ENCODE results near the gene PHYHD1. TPM values are rescaled to one million over a fixed set of nuclear protein-coding genes. Genes with fewer than 3 reads are reported as not detected.

The PHYHD1 gene
- total and polyA plus RNA-seq, 2 donors (not counting 3 experiments of a cell fraction or from before 2014, with no cell fraction given), result 1.1 to 1.8 TPM

DNA sequence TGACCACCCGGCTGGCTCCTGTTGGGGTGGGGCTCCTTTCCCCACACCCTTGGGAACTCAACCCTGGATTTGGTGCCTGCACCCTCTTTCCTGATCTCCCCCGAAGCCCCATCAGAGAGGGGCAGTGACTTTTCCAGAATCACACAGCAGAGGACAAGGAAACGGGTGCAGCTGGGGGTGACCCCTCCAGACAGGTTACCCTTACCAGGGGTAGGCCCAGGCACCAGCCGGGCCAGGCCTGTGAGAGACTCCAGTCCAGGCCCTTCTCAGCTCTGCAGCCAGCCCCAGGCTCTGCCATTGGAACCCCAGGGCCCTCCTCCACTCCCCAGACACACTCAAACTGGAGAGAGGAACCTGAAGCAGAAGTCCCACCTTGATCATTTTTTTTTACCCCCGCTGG is 19.0 kb upstream of the PHYHD1 start:
- ChIA-PET POLR2A (no interaction called here), CTCF (interaction anchor here (1.5 kb wide), 1 partner anchor 26 kb away, joined by 3 read pairs; no protein-coding TSS in a partner anchor)
- H3K79me2 ChIP-seq (ENCODE audit: control insufficient read depth, insufficient read depth, low read length), result peaks cover 84% of the 10 kb centered on the region
- FAIRE-seq (no peak), DNase-seq (ENCODE audit: low read depth, low spot score) (no peak)
- TF ChIP-seq POLR2AphosphoS5 (IDR thresholded peaks at IDR 0.05; ENCODE audit: insufficient read depth, low read depth, low read length) (peak; percentile 4), MYC (IDR thresholded peaks at IDR 0.05; ENCODE audit: low read depth, low read length) (no peak)
- no peak overlapping the region for H3K9ac ChIP-seq (replicated peaks; ENCODE audit: extremely low read depth, insufficient read depth, low read length)
- H2AFZ ChIP-seq (ENCODE audit: low read depth, low read length), result no peak overlapping the region
- intact Hi-C loops (cut with micrococcal nuclease), result no loop called here
- BruUV-seq (replicated peaks), result no TSS peak
- H3K4me1 ChIP-seq (ENCODE audit: control insufficient read depth, extremely low read depth, insufficient read depth, low read length), result peaks cover 7% of the 10 kb centered on the region
- H3K4me3 ChIP-seq (replicated peaks in 1 of 3; ENCODE audit: insufficient read depth in 1 of 3, low read depth in 1 of 3, low read length in 3 of 3), result no peak overlapping the region
- peak overlapping the region; percentile 16 for H3K27ac ChIP-seq (ENCODE audit: insufficient read depth, low read depth, low read length)
- H3K27me3 ChIP-seq (ENCODE audit: control insufficient read depth in 2 of 2, insufficient read depth in 2 of 2, low read length in 2 of 2), result no peaks in the 10 kb centered on the region
- H3K9me1 ChIP-seq (replicated peaks; ENCODE audit: control insufficient read depth, extremely low read depth, insufficient read depth, low read length), result no peaks in the 10 kb centered on the region
- no peak overlapping the region for H3K4me2 ChIP-seq (ENCODE audit: insufficient read depth, low read length)
- no peaks in the 10 kb centered on the region for H4K20me1 ChIP-seq (replicated peaks; ENCODE audit: control insufficient read depth, extremely low read depth, insufficient read depth, low read length)
- dilution Hi-C loops (cut with MboI; ENCODE audit: extremely low pct_ligation_motif_present, low sequenced_read_pairs), result no loop called here
- no peaks in the 10 kb centered on the region for H3K9me3 ChIP-seq (replicated peaks; ENCODE audit: control insufficient read depth, insufficient read depth, low read length)
- peaks cover 11 to 21% of the 10 kb centered on the region in 2 experiments for H3K36me3 ChIP-seq (ENCODE audit: control insufficient read depth in 2 of 2, extremely low read depth in 1 of 2, insufficient read depth in 2 of 2, low read length in 2 of 2)

DNA sequence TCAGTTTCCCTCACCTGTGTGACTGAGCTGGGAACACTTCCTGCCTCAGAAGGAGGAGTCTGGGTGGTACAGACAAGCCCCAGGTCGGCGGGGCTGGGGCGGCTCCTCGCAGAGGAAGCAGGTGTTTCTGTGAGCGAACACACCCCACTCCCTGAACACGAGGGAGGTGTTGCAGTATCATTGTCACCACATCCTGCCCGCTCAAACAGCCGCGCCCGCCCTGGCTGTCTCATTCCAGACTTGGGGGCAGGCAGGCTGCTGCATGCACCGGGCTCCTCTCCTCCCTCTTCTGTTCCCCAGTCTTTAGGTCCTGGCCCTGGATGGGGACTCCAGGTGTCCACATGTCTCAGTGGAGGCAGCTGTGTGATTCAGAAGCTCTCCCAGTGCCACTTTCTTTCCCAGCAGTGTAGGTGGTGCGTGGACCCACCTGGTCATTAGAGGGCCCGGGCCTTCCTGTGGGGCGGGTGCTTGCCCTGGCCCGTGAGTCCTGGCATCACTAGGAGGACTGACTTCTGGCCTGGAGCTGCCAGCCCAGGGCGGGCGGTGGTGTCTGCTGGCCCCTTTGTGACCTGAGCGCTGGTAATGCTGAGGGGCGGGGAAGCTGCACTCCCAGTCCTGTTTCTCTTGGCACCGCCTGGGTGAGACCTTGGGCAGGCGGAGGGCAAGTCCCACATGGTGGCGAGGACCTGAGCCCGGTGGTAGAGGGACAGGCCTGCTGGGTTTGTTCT is 18.3 kb upstream of the PHYHD1 start:
- H3K27ac ChIP-seq (ENCODE audit: insufficient read depth, low read depth, low read length), result peak overlapping the region; percentile 16
- H3K79me2 ChIP-seq (ENCODE audit: control insufficient read depth, insufficient read depth, low read length), result peaks cover 83% of the 10 kb centered on the region
- ChIA-PET POLR2A (interaction anchor here (0.7 kb wide), 1 partner anchor 453 kb away, joined by 3 read pairs; no protein-coding TSS in a partner anchor), CTCF (interaction anchor here (0.9 kb wide), 1 partner anchor 15 kb away, joined by 3 read pairs; no protein-coding TSS in a partner anchor)
- no peaks in the 10 kb centered on the region for H3K9me1 ChIP-seq (replicated peaks; ENCODE audit: control insufficient read depth, extremely low read depth, insufficient read depth, low read length)
- FAIRE-seq (no peak), DNase-seq (ENCODE audit: low read depth, low spot score) (no peak)
- no peak for TF ChIP-seq FOS (IDR thresholded peaks at IDR 0.05; ENCODE audit: borderline replicate concordance, insufficient read depth, low read length)
- no peak for TF ChIP-seq EZH2 (IDR thresholded peaks at IDR 0.05; ENCODE audit: borderline replicate concordance, low read depth, low read length, severe bottlenecking)
- no peak for TF ChIP-seq JUN (IDR thresholded peaks at IDR 0.05; ENCODE audit: borderline replicate concordance, insufficient read depth, insufficient read length, low read depth)
- no peak for TF ChIP-seq POLR2A (IDR thresholded peaks at IDR 0.05; ENCODE audit: low read depth, low read length)
- TF ChIP-seq GATA2 (IDR thresholded peaks at IDR 0.05; ENCODE audit: insufficient read depth, insufficient read length, low read depth, low read length), result no peak
- TF ChIP-seq, protein P1, sequence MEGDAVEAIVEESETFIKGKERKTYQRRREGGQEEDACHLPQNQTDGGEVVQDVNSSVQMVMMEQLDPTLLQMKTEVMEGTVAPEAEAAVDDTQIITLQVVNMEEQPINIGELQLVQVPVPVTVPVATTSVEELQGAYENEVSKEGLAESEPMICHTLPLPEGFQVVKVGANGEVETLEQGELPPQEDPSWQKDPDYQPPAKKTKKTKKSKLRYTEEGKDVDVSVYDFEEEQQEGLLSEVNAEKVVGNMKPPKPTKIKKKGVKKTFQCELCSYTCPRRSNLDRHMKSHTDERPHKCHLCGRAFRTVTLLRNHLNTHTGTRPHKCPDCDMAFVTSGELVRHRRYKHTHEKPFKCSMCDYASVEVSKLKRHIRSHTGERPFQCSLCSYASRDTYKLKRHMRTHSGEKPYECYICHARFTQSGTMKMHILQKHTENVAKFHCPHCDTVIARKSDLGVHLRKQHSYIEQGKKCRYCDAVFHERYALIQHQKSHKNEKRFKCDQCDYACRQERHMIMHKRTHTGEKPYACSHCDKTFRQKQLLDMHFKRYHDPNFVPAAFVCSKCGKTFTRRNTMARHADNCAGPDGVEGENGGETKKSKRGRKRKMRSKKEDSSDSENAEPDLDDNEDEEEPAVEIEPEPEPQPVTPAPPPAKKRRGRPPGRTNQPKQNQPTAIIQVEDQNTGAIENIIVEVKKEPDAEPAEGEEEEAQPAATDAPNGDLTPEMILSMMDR (IDR thresholded peaks at IDR 0.05; ENCODE audit: extremely low read depth in 1 of 2, insufficient read depth in 1 of 2, low read depth in 1 of 2, low read length in 2 of 2), result no peak
- no peak for TF ChIP-seq MYC (IDR thresholded peaks at IDR 0.05; ENCODE audit: low read depth, low read length)
- TF ChIP-seq POLR2AphosphoS5 (IDR thresholded peaks at IDR 0.05; ENCODE audit: insufficient read depth, low read depth, low read length), result no peak
- H3K9ac ChIP-seq (replicated peaks; ENCODE audit: extremely low read depth, insufficient read depth, low read length), result no peak overlapping the region
- BruUV-seq (replicated peaks), result no TSS peak
- H3K4me3 ChIP-seq (replicated peaks in 1 of 3; ENCODE audit: insufficient read depth in 1 of 3, low read depth in 1 of 3, low read length in 3 of 3), result no peak overlapping the region
- no peaks in the 10 kb centered on the region for H4K20me1 ChIP-seq (replicated peaks; ENCODE audit: control insufficient read depth, extremely low read depth, insufficient read depth, low read length)
- H3K9me3 ChIP-seq (replicated peaks; ENCODE audit: control insufficient read depth, insufficient read depth, low read length), result no peaks in the 10 kb centered on the region
- H2AFZ ChIP-seq (ENCODE audit: low read depth, low read length), result no peak overlapping the region
- H3K4me1 ChIP-seq (ENCODE audit: control insufficient read depth, extremely low read depth, insufficient read depth, low read length), result peaks cover 7% of the 10 kb centered on the region
- no peak overlapping the region for H3K4me2 ChIP-seq (ENCODE audit: insufficient read depth, low read length)
- dilution Hi-C loops (cut with MboI; ENCODE audit: extremely low pct_ligation_motif_present, low sequenced_read_pairs) (no loop called here), intact Hi-C loops (cut with micrococcal nuclease) (no loop called here)
- H3K27me3 ChIP-seq (ENCODE audit: control insufficient read depth in 2 of 2, insufficient read depth in 2 of 2, low read length in 2 of 2), result no peaks in the 10 kb centered on the region
- H3K36me3 ChIP-seq (ENCODE audit: control insufficient read depth in 2 of 2, extremely low read depth in 1 of 2, insufficient read depth in 2 of 2, low read length in 2 of 2), result peaks cover 13 to 28% of the 10 kb centered on the region in 2 experiments
